DOHH2 (cell line): ENCODE data around the gene RAD9B.

Experiments
- CTCF ChIP-seq: fragments of 200-600 bp; sonication (generic); IDR thresholded peaks from one replicate; pipeline ENCODE4 v1.5.1; 2014; ENCODE audit warnings: antibody characterized with exemption, mild to moderate bottlenecking, low read depth, low read length; ENCODE audit not compliant: poor library complexity, severe bottlenecking
- EZH2phosphoT487 ChIP-seq: fragments of 200-600 bp; sonication (generic); IDR thresholded peaks from 2 replicates; pipeline ENCODE4 v1.6.1; 2017; ENCODE audit warnings: borderline replicate concordance, mild to moderate bottlenecking, antibody characterized with exemption, low read length, moderate library complexity, mixed read lengths

DNA sequence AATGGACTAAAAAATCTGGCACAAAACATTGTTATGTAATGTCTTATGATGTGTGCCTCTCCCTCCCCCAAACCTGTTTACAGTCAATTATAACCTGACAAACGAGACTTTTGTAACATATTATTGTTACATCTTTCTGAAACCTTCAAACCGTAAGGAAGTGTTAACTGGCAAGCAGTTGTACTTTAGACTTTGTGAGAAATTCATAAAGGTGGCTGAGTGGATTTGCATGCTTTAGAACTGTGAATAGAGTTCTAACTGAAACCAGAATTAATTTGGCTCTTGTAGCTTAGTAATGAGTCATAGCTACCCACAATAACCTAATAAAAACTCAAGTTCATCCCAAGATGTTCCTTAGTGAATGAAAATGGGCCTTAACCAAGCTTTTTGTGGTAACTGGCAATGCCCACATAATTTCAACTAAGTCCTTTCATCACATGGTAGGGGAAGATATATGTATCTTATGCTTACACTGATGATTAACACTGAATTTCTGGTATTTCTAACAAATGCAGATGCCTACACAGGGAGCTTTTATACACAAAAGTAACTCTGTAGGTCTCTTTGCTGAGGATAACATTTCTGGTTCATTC lies 29.7 kb downstream of the RAD9B start:
- no peak for TF ChIP-seq CTCF
- no peak for TF ChIP-seq EZH2phosphoT487
